HepG2 (cell line): ENCODE measurements around the gene ZFPM1. TPM values are rescaled to one million over a fixed set of nuclear protein-coding genes. Genes with fewer than 3 reads are reported as not detected.

Experiments
- ATAC-seq: fragments of 200-7000 bp; cut with Tn5 transposase; 3 replicates; pipeline ENCODE4 v1.9.1; 2020; ENCODE audit warnings: mild to moderate bottlenecking, moderate library complexity
- BruUV-seq: library from RNA; stranded (reverse); fragments of 400-500 nt; replicated peaks from 2 replicates; lab custom pipeline; 2021; lab: Mats Ljungman, UMichigan
- CTCF ChIA-PET: fragments of 300-600 bp; formaldehyde crosslinking; extraction: SDS; loops from one replicate; lab custom pipeline; 2021; ENCODE audit warnings: low total read pairs, inconsistent platforms, low intra/inter-chr PET ratio; lab: Yijun Ruan, JAX
- POLR2A ChIA-PET: fragments of 350-600 bp; sonication (Branson Sonifier 250); formaldehyde crosslinking; loops from one replicate; lab custom pipeline; 2020; ENCODE audit warnings: antibody characterized with exemption, inconsistent platforms; lab: Yijun Ruan, JAX
- DNase-seq: peaks from one replicate; pipeline ENCODE4 v3.0.0-alpha.2; 2015; ENCODE audit warnings: low spot score
- FAIRE-seq: peaks from 3 replicates; lab custom pipeline; 2011; peaks lifted over from hg19 to GRCh38; lab: Jason Lieb, UNC
- H2AFZ ChIP-seq: one replicate; pipeline ENCODE4 v1.6.1; 2011; ENCODE audit warnings: low read length, inconsistent platforms
- H3K27ac ChIP-seq: fragments of 300-600 bp; 3 replicates; pipeline ENCODE4 v1.8.0; 2011; ENCODE audit warnings: mixed run types, mild to moderate bottlenecking, mixed read lengths, low read length, inconsistent platforms; ENCODE audit not compliant: insufficient read depth; ENCODE audit errors: extremely low read length
- H3K27me3 ChIP-seq, 2 experiments: fragments of 200-600 bp in 1 of 2; 2 replicates in 1 of 2; 3 replicates in 1 of 2; pipeline versions ENCODE4 v1.6.0 to v1.8.0; 2011; ENCODE audit warnings: low read length in 2 of 2, mild to moderate bottlenecking in 2 of 2, moderate library complexity in 2 of 2, inconsistent platforms in 1 of 2; ENCODE audit not compliant: insufficient read depth in 2 of 2, control insufficient read depth in 1 of 2
- H3K36me3 ChIP-seq, 2 experiments: fragments of 200-600 bp in 1 of 2; replicated peaks in 1 of 2; 2 replicates in 1 of 2; 3 replicates in 1 of 2; pipeline versions ENCODE4 v1.5.1 to v1.8.0; 2011; ENCODE audit warnings: low read length in 2 of 2, inconsistent platforms in 1 of 2; ENCODE audit not compliant: insufficient read depth in 2 of 2, control insufficient read depth in 1 of 2
- H3K4me1 ChIP-seq: 2 replicates; pipeline ENCODE4 v1.5.1; 2012; ENCODE audit warnings: low read length, inconsistent platforms; ENCODE audit not compliant: insufficient read depth
- H3K4me2 ChIP-seq: 2 replicates; pipeline ENCODE4 v1.6.0; 2011; ENCODE audit warnings: low read depth, low read length, inconsistent platforms
- H3K4me3 ChIP-seq, 3 experiments: fragments of 200-600 bp in 1 of 3; sonication (generic), shearing (Covaris generic) in 1 of 3; replicated peaks in 1 of 3; 2 replicates each; pipeline ENCODE4 v1.5.1; 2011 to 2016; ENCODE audit warnings: low read length in 3 of 3, inconsistent platforms in 2 of 3, low read depth in 2 of 3, mild to moderate bottlenecking in 2 of 3, control low read depth in 1 of 3, mixed read lengths in 1 of 3; ENCODE audit not compliant: insufficient read depth in 1 of 3
- H3K79me2 ChIP-seq: one replicate; pipeline ENCODE4 v1.6.1; 2011; ENCODE audit warnings: low read length, inconsistent platforms; ENCODE audit not compliant: insufficient read depth
- H3K9ac ChIP-seq: 2 replicates; pipeline ENCODE4 v1.6.0; 2011; ENCODE audit warnings: mild to moderate bottlenecking, low read depth, low read length, inconsistent platforms; ENCODE audit not compliant: insufficient read depth
- H3K9me3 ChIP-seq: 2 replicates; pipeline ENCODE4 v1.5.1; 2012; ENCODE audit warnings: mild to moderate bottlenecking, low read length
- H4K20me1 ChIP-seq: 2 replicates; pipeline ENCODE4 v1.6.0; 2011; ENCODE audit warnings: inconsistent platforms, mild to moderate bottlenecking, low read length, moderate library complexity; ENCODE audit not compliant: insufficient read depth
- CTCF ChIP-seq: sonication (generic); formaldehyde crosslinking; IDR thresholded peaks from 2 replicates; pipeline ENCODE4 v1.5.0; 2020; ENCODE audit warnings: mild to moderate bottlenecking, missing genetic modification reagents, moderate library complexity
- U2AF2 ChIP-seq: fragments of 200-400 bp; formaldehyde crosslinking; IDR thresholded peaks from 2 replicates; pipeline ENCODE4 v1.6.1; 2017; ENCODE audit warnings: low read depth, mild to moderate bottlenecking, low read length
- ZNF652 ChIP-seq: IDR thresholded peaks from 2 replicates; pipeline ENCODE4 v1.6.1; 2016; ENCODE audit warnings: low read depth, borderline replicate concordance
- ZNF687 ChIP-seq: sonication (generic); formaldehyde crosslinking; IDR thresholded peaks from 2 replicates; pipeline ENCODE4 v1.5.1; 2020; ENCODE audit warnings: mild to moderate bottlenecking, missing genetic modification reagents, moderate library complexity
- WGBS: methylation state at CpG from one replicate; pipeline ENCODE4 v1.1.6; 2017; ENCODE audit warnings: low lambda C conversion rate; 5-methylcytosine and 5-hydroxymethylcytosine counted together
- in situ Hi-C: cut with HindIII; loops from 2 replicates; pipeline ENCODE4 v1.10.0; 2017; ENCODE audit warnings: low pct_unique_long_range_greater_than_20kb; ENCODE audit not compliant: extremely low pct_ligation_motif_present
- intact Hi-C: fragments of 100-400 bp; cut with micrococcal nuclease; formaldehyde crosslinking; loops from one replicate; pipeline ENCODE4 v1.10.0; 2022; ENCODE audit not compliant: unreplicated experiment
- polyA plus RNA-seq, 8 experiments: library from polyadenylated mRNA; depleted of rRNA in 3 of 8; stranded (reverse) in 7 of 8; unstranded in 1 of 8; fragments of >200 nt; fragmentation: Illumina TruSeq in 4 of 8; extraction: Trizol in 4 of 8; gene quantifications; 2 replicates each; pipeline versions ENCODE4 v1.2.1 to v1.2.3, GENCODE V29; 2011 to 2016; ENCODE audit warnings: low read depth in 4 of 8, missing spikeins in 1 of 8, mixed read lengths in 1 of 8; ENCODE audit not compliant: insufficient read depth in 1 of 8
- total RNA-seq, 5 experiments: library from RNA; depleted of rRNA; stranded (reverse); fragments of >200 nt; fragmentation: Illumina TruSeq; extraction: Trizol; gene quantifications; 2 replicates each; pipeline ENCODE4 v1.2.3, GENCODE V29; 2016; ENCODE audit warnings: low read depth in 1 of 5

Gene ZFPM1
- total and polyA plus RNA-seq, 2 of the 13 experiments (the other 11 are each of a cell fraction or from before 2014, with no cell fraction given): 1.3 to 3.8 TPM

GRCh38 chr16:88548131-88548874 lies 95.2 kb downstream of the ZFPM1 start (continued):
- 0 out of 2 replicates have a peak, but pooled peaks have one; percentile 7 for TF ChIP-seq ZNF687 (CRISPR knock-in tag)

- no peak overlapping the region for H2AFZ ChIP-seq
- H3K4me2 ChIP-seq: no peak overlapping the region
- H3K9ac ChIP-seq: no peak overlapping the region
- DNase-seq (no peak), FAIRE-seq (no peak), ATAC-seq (no peak)
- 51% methylated on average over 13 of the region's 13 CpGs for WGBS
- H3K4me1 ChIP-seq: peaks cover 17% of the 10 kb centered on the region
- in situ Hi-C loops (no loop called here), intact Hi-C loops (no loop called here)
- no peaks in the 10 kb centered on the region for H3K36me3 ChIP-seq
- CTCF ChIA-PET: no interaction called here
- H4K20me1 ChIP-seq: no peaks in the 10 kb centered on the region
- no peak overlapping the region for H3K27ac ChIP-seq
- H3K4me3 ChIP-seq: no peak overlapping the region
- H3K27me3 ChIP-seq: peaks cover 17 to 65% of the 10 kb centered on the region in 2 experiments; a peak in 4 of 5 replicates
- BruUV-seq: no TSS peak
- TF ChIP-seq ZNF652 (CRISPR knock-in tag): peak; percentile 52; the same call in 1 of the 2 replicates
- no peak for TF ChIP-seq CTCF (CRISPR knock-in tag)
- no peak for TF ChIP-seq U2AF2
- POLR2A ChIA-PET: no interaction called here
- H3K9me3 ChIP-seq: peaks cover 4% of the 10 kb centered on the region
- no peaks in the 10 kb centered on the region for H3K79me2 ChIP-seq
Measured at GRCh38 chr16:88548985-88549384, 95.9 kb downstream of the ZFPM1 start.
